Activated B cell treated with CpG ODN at 0.5 μM for 24 hours (primary cell): ENCODE measurements around the gene SYNE2. TPM values are rescaled to one million over a fixed set of nuclear protein-coding genes. Genes with fewer than 3 reads are reported as not detected.

ENCODE experiments used
- ATAC-seq: fragments of 200-7000 bp; cut with Tn5 transposase; one replicate; pipeline ENCODE4 v1.10.0; 2021; ENCODE audit warnings: low read depth, mild to moderate bottlenecking, moderate library complexity
- CTCF ChIA-PET: fragments of 350-600 bp; sonication (Branson Sonifier 250); formaldehyde crosslinking; loops from one replicate; lab custom pipeline; 2021; ENCODE audit warnings: antibody characterized with exemption; lab: Charles Lee
- POLR2A ChIA-PET: fragments of 350-600 bp; sonication (Branson Sonifier 250); formaldehyde crosslinking; loops from one replicate; lab custom pipeline; 2021; ENCODE audit warnings: antibody characterized with exemption; lab: Charles Lee
- DNase-seq: peaks from one replicate; pipeline ENCODE4 v3.0.0; 2022
- H3K27ac Mint-ChIP-seq: one replicate; pipeline ENCODE4 v1.8.0; 2020; ENCODE audit warnings: mixed read lengths
- H3K27me3 Mint-ChIP-seq: one replicate; pipeline ENCODE4 v1.8.0; 2021; ENCODE audit warnings: mixed read lengths
- H3K36me3 Mint-ChIP-seq: one replicate; pipeline ENCODE4 v1.8.0; 2021; ENCODE audit warnings: low read depth, mixed read lengths
- H3K4me1 Mint-ChIP-seq: one replicate; pipeline ENCODE4 v1.8.0; 2021; ENCODE audit warnings: mixed read lengths
- H3K4me3 Mint-ChIP-seq: one replicate; pipeline ENCODE4 v1.8.0; 2020; ENCODE audit warnings: mild to moderate bottlenecking, mixed read lengths
- H3K9me3 Mint-ChIP-seq: one replicate; pipeline ENCODE4 v1.8.0; 2020; ENCODE audit warnings: mixed read lengths
- CTCF ChIP-seq: fragments of 200-600 bp; IDR thresholded peaks from one replicate; pipeline ENCODE4 v1.8.0; 2022; ENCODE audit warnings: antibody characterized with exemption, mild to moderate bottlenecking
- intact Hi-C: fragments of 100-400 bp; cut with micrococcal nuclease; formaldehyde crosslinking; loops from one replicate; pipeline ENCODE4 v1.15.1; 2024
- total RNA-seq: library from RNA; stranded (reverse); gene quantifications from 2 replicates; pipeline ENCODE4 v1.2.3, GENCODE V29; 2022

The SYNE2 gene
- total RNA-seq, 1 donor from 2014 or later, result 40.1 TPM

GRCh38 chr14:63840981-63841380, 11.8 kb upstream of the SYNE2 start:
- Mint-ChIP-seq H3K27me3 (no peaks in the 10 kb centered on the region), H3K4me1 (no peaks in the 10 kb centered on the region), H3K9me3 (peaks cover 3% of the 10 kb centered on the region), H3K4me3 (no peak overlapping the region), H3K36me3 (no peaks in the 10 kb centered on the region), H3K27ac (no peak overlapping the region)
- ChIA-PET CTCF (no interaction called here), POLR2A (no interaction called here)
- TF ChIP-seq CTCF, result no peak
- intact Hi-C loops, result no loop called here
- no peak for ATAC-seq
- DNase-seq, result no peak

- TF ChIP-seq CTCF, result no peak
- H3K27me3 Mint-ChIP-seq, result no peaks in the 10 kb centered on the region
- H3K4me1 Mint-ChIP-seq, result no peaks in the 10 kb centered on the region
- no peak overlapping the region for H3K4me3 Mint-ChIP-seq
- CTCF ChIA-PET, result no interaction called here
- POLR2A ChIA-PET, result no interaction called here
- no peaks in the 10 kb centered on the region for H3K36me3 Mint-ChIP-seq
- H3K9me3 Mint-ChIP-seq, result peaks cover 3% of the 10 kb centered on the region
- ATAC-seq (no peak), DNase-seq (no peak)
- intact Hi-C loops, result no loop called here
- H3K27ac Mint-ChIP-seq, result no peak overlapping the region
Observed at GRCh38 chr14:63843796-63844195, 9.0 kb upstream of the SYNE2 start.

- Mint-ChIP-seq H3K9me3 (no peaks in the 10 kb centered on the region), H3K27ac (no peak overlapping the region), H3K4me1 (peaks cover 3% of the 10 kb centered on the region), H3K36me3 (no peaks in the 10 kb centered on the region), H3K27me3 (no peaks in the 10 kb centered on the region), H3K4me3 (no peak overlapping the region)
- ChIA-PET CTCF (no interaction called here), POLR2A (no interaction called here)
- ATAC-seq (no peak), DNase-seq (no peak)
- intact Hi-C loops, result no loop called here
- no peak for TF ChIP-seq CTCF
Observed at GRCh38 chr14:63848890-63849289, 3.9 kb upstream of the SYNE2 start.

- Mint-ChIP-seq H3K9me3 (no peaks in the 10 kb centered on the region), H3K4me3 (peak overlapping the region; percentile 91), H3K27me3 (no peaks in the 10 kb centered on the region), H3K27ac (peak overlapping the region; percentile 70), H3K4me1 (peaks cover 20% of the 10 kb centered on the region), H3K36me3 (no peaks in the 10 kb centered on the region)
- intact Hi-C loops, result loop anchor here (1.0 to 10.0 kb wide), 13 partner anchors 16 to 690 kb away; partner anchors contain the start of genes ESR2, HSPA2, MTHFD1 and PPP2R5E
- DNase-seq, result no peak
- POLR2A ChIA-PET, result interaction anchor here (1.3 to 2.5 kb wide), 3 partner anchors 13 to 443 kb away, joined by 3 to 9 read pairs (median 5); no protein-coding TSS in a partner anchor
- CTCF ChIA-PET, result interaction anchor here (1.4 to 1.9 kb wide), 3 partner anchors 11 to 451 kb away, joined by 5 to 6 read pairs (median 6); partner anchors contain the start of gene ESR2
- TF ChIP-seq CTCF, result no peak
- no peak for ATAC-seq
Observed at GRCh38 chr14:63852271-63852816, 460 bp upstream of the SYNE2 start.

- Mint-ChIP-seq H3K27ac (peak overlapping the region; percentile 87), H3K9me3 (no peaks in the 10 kb centered on the region), H3K27me3 (no peaks in the 10 kb centered on the region), H3K4me3 (peak overlapping the region; percentile 92), H3K36me3 (no peaks in the 10 kb centered on the region), H3K4me1 (peaks cover 24% of the 10 kb centered on the region)
- no peak for DNase-seq
- CTCF ChIA-PET, result interaction anchor here (0.7 to 1.9 kb wide), 3 partner anchors 10 to 173 kb away, joined by 3 to 6 read pairs (median 3); no protein-coding TSS in a partner anchor
- peak; percentile 12 for ATAC-seq
- POLR2A ChIA-PET, result interaction anchor here (0.6 to 2.5 kb wide), 6 partner anchors 9 to 484 kb away, joined by 3 to 9 read pairs (median 5); partner anchors contain the start of gene PPP2R5E
- no peak for TF ChIP-seq CTCF
- intact Hi-C loops, result loop anchor here (1.0 to 10.0 kb wide), 13 partner anchors 10 to 688 kb away; partner anchors contain the start of genes HSPA2, MTHFD1, PPP2R5E and SGPP1
Observed at GRCh38 chr14:63853831-63854293, 1.1 kb downstream of the SYNE2 start.
